Breast epithelium (tissue), 3 donors: ENCODE measurements around the gene C16orf78.

Experiments
- POLR2A ChIP-seq: fragments of 450-650 bp; IDR thresholded peaks from one replicate; pipeline ENCODE4 v1.6.1; 2016; ENCODE audit warnings: antibody characterized with exemption, mild to moderate bottlenecking, moderate library complexity
- TF ChIP-seq, protein P1 (sequence below), 3 donors: fragments of 450-650 bp; IDR thresholded peaks; one replicate each; pipeline ENCODE4 v1.5.1; 2016 to 2017; ENCODE audit warnings: antibody characterized with exemption in 3 of 3, mild to moderate bottlenecking in 3 of 3, moderate library complexity in 3 of 3

DNA sequence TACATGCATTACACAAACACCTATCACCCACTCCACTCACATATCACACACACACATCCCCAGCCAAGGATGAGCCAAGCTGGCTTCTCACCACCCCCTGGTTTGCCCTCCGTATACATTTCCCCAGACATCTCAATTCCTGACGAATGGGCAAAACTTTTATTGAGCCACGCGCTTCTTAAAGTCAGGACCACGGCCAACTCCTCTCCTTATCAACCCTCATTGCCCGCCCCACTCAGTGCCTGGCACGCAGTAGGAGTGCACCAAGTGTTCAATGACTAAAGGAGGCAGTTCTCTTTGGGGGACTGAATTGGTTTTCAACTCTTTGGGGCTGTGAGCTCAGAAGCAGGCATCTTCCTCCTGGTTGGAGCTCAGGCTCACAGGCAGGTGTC is 22.5 kb upstream of the C16orf78 start:
- no peak for TF ChIP-seq POLR2A
- TF ChIP-seq, protein P1, sequence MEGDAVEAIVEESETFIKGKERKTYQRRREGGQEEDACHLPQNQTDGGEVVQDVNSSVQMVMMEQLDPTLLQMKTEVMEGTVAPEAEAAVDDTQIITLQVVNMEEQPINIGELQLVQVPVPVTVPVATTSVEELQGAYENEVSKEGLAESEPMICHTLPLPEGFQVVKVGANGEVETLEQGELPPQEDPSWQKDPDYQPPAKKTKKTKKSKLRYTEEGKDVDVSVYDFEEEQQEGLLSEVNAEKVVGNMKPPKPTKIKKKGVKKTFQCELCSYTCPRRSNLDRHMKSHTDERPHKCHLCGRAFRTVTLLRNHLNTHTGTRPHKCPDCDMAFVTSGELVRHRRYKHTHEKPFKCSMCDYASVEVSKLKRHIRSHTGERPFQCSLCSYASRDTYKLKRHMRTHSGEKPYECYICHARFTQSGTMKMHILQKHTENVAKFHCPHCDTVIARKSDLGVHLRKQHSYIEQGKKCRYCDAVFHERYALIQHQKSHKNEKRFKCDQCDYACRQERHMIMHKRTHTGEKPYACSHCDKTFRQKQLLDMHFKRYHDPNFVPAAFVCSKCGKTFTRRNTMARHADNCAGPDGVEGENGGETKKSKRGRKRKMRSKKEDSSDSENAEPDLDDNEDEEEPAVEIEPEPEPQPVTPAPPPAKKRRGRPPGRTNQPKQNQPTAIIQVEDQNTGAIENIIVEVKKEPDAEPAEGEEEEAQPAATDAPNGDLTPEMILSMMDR (IDR thresholded peaks at IDR 0.05) = no peak
